Karpas-422 (cell line): ENCODE measurements around the gene SHMT1. TPM values are rescaled to one million over a fixed set of nuclear protein-coding genes. Genes with fewer than 3 reads are reported as not detected.

ENCODE experiments used
- DNase-seq: peaks from one replicate; pipeline ENCODE4 v3.0.0-alpha.2; 2015
- H2AFZ ChIP-seq: fragments of 200-600 bp; sonication (generic); 2 replicates; pipeline ENCODE4 v1.6.1; 2014; ENCODE audit warnings: antibody characterized with exemption, low read length, mixed read lengths
- H3K27ac ChIP-seq: fragments of 200-600 bp; sonication (generic); 2 replicates; pipeline ENCODE4 v1.5.1; 2014; ENCODE audit warnings: mild to moderate bottlenecking, low read length, moderate library complexity
- H3K27me3 ChIP-seq: fragments of 200-600 bp; sonication (generic); 2 replicates; pipeline ENCODE4 v1.6.1; 2014; ENCODE audit warnings: low read length, mixed read lengths
- H3K36me3 ChIP-seq: fragments of 200-600 bp; sonication (generic); 2 replicates; pipeline ENCODE4 v1.6.1; 2014; ENCODE audit warnings: low read length, mixed read lengths; ENCODE audit not compliant: insufficient read depth
- H3K4me1 ChIP-seq: fragments of 200-600 bp; sonication (generic); 2 replicates; pipeline ENCODE4 v1.6.1; 2014; ENCODE audit warnings: mild to moderate bottlenecking, low read length, mixed read lengths
- H3K4me2 ChIP-seq: fragments of 200-600 bp; sonication (generic); 2 replicates; pipeline ENCODE4 v1.6.1; 2014; ENCODE audit warnings: low read length, low read depth, mild to moderate bottlenecking; ENCODE audit not compliant: poor library complexity, severe bottlenecking
- H3K4me3 ChIP-seq: fragments of 200-600 bp; sonication (generic); 2 replicates; pipeline ENCODE4 v1.5.1; 2014; ENCODE audit warnings: mild to moderate bottlenecking, antibody characterized with exemption, low read length, mixed read lengths
- H3K79me2 ChIP-seq: fragments of 200-600 bp; sonication (generic); 2 replicates; pipeline ENCODE4 v1.6.1; 2014; ENCODE audit warnings: mild to moderate bottlenecking, low read length, mixed read lengths
- H3K9ac ChIP-seq: fragments of 200-600 bp; sonication (generic); 2 replicates; pipeline ENCODE4 v1.6.0; 2014; ENCODE audit warnings: low read length
- H3K9me2 ChIP-seq: fragments of 200-600 bp; sonication (generic), shearing (Covaris generic); replicated peaks from 2 replicates; pipeline ENCODE4 v1.6.0; 2014; ENCODE audit warnings: mild to moderate bottlenecking, low read length, moderate library complexity; ENCODE audit not compliant: insufficient read depth
- H3K9me3 ChIP-seq: fragments of 300-700, 200-600 bp; sonication (generic); 2 replicates; pipeline ENCODE4 v1.6.1; 2014; ENCODE audit warnings: low read length, mixed read lengths
- H4K20me1 ChIP-seq: fragments of 200-600 bp; sonication (generic); 2 replicates; pipeline ENCODE4 v1.6.1; 2014; ENCODE audit warnings: mild to moderate bottlenecking, antibody characterized with exemption, low read length, low read depth; ENCODE audit not compliant: insufficient read depth
- total RNA-seq: library from RNA; depleted of rRNA; stranded (reverse); fragments of >200 nt; shearing (Covaris generic); gene quantifications from 2 replicates; pipeline ENCODE4 v1.2.3, GENCODE V29; 2014; ENCODE audit warnings: low replicate concordance

SHMT1 gene
- total RNA-seq, 1 experiment from 2014 or later: 17.7 TPM

GRCh38 chr17:18321309-18321708, 42.0 kb downstream of the SHMT1 start:
- Histone ChIP-seq H3K4me2 (no peak overlapping the region), H3K9me3 (no peaks in the 10 kb centered on the region), H3K79me2 (peaks cover 43% of the 10 kb centered on the region), H2AFZ (no peak overlapping the region), H3K9ac (no peak overlapping the region), H3K27ac (no peak overlapping the region), H4K20me1 (peaks cover 14% of the 10 kb centered on the region; the same call in 1 of the 2 replicates), H3K27me3 (no peaks in the 10 kb centered on the region), H3K9me2 (no peaks in the 10 kb centered on the region), H3K4me1 (peaks cover 39% of the 10 kb centered on the region), H3K36me3 (no peaks in the 10 kb centered on the region; the same call in 1 of the 2 replicates), H3K4me3 (no peak overlapping the region)
- DNase-seq: no peak

- Histone ChIP-seq H3K9me3 (no peaks in the 10 kb centered on the region), H3K79me2 (peaks cover 53% of the 10 kb centered on the region), H2AFZ (no peak overlapping the region), H3K4me2 (no peak overlapping the region), H3K27ac (no peak overlapping the region), H3K27me3 (no peaks in the 10 kb centered on the region), H3K4me1 (peaks cover 40% of the 10 kb centered on the region), H3K4me3 (no peak overlapping the region), H3K36me3 (no peaks in the 10 kb centered on the region; the same call in 1 of the 2 replicates), H3K9ac (no peak overlapping the region), H3K9me2 (no peaks in the 10 kb centered on the region), H4K20me1 (peaks cover 11% of the 10 kb centered on the region; the same call in 1 of the 2 replicates)
- DNase-seq: no peak
These were observed 43.0 kb downstream of the SHMT1 start for GRCh38 chr17:18320301-18320700.

GRCh38 chr17:18319604-18320256, 43.6 kb downstream of the SHMT1 start:
- H3K36me3 ChIP-seq: no peaks in the 10 kb centered on the region; the same call in 1 of the 2 replicates
- H3K4me2 ChIP-seq: no peak overlapping the region
- peaks cover 35% of the 10 kb centered on the region for H3K4me1 ChIP-seq

GRCh38 chr17:18318771-18319450, 44.4 kb downstream of the SHMT1 start:
- peaks cover 63% of the 10 kb centered on the region for H3K79me2 ChIP-seq
- H3K4me1 ChIP-seq: peaks cover 35% of the 10 kb centered on the region
- peaks cover 11% of the 10 kb centered on the region; the same call in 1 of the 2 replicates for H4K20me1 ChIP-seq
- no peak for DNase-seq
- no peak overlapping the region for H3K9ac ChIP-seq
- peak overlapping the region; percentile 5; the same call in 1 of the 2 replicates for H3K4me3 ChIP-seq
- H2AFZ ChIP-seq: no peak overlapping the region
- no peaks in the 10 kb centered on the region for H3K9me2 ChIP-seq
- peak overlapping the region; percentile 16 for H3K4me2 ChIP-seq
- no peaks in the 10 kb centered on the region for H3K27me3 ChIP-seq
- no peak overlapping the region for H3K27ac ChIP-seq
- no peaks in the 10 kb centered on the region for H3K9me3 ChIP-seq
- H3K36me3 ChIP-seq: no peaks in the 10 kb centered on the region; the same call in 1 of the 2 replicates

More at GRCh38 chr17:18319604-18320256, 43.6 kb downstream of the SHMT1 start:
- DNase-seq: peak; percentile 57
- H3K79me2 ChIP-seq: peaks cover 55% of the 10 kb centered on the region
- H4K20me1 ChIP-seq: peaks cover 11% of the 10 kb centered on the region; the same call in 1 of the 2 replicates
- H3K9me3 ChIP-seq: no peaks in the 10 kb centered on the region
- no peak overlapping the region for H3K4me3 ChIP-seq
- H3K9ac ChIP-seq: no peak overlapping the region
- H3K27ac ChIP-seq: no peak overlapping the region
- H3K27me3 ChIP-seq: no peaks in the 10 kb centered on the region
- no peak overlapping the region for H2AFZ ChIP-seq
- H3K9me2 ChIP-seq: no peaks in the 10 kb centered on the region

GRCh38 chr17:18318117-18318516, 45.2 kb downstream of the SHMT1 start:
- Histone ChIP-seq H3K9ac (peak overlapping the region; percentile 14; the same call in 1 of the 2 replicates), H2AFZ (no peak overlapping the region), H3K4me1 (peaks cover 42% of the 10 kb centered on the region), H3K79me2 (peaks cover 71% of the 10 kb centered on the region), H3K9me3 (no peaks in the 10 kb centered on the region), H3K27me3 (no peaks in the 10 kb centered on the region), H3K36me3 (peaks cover 4% of the 10 kb centered on the region; the same call in 1 of the 2 replicates), H3K4me2 (peak overlapping the region; percentile 30), H3K4me3 (peak overlapping the region; percentile 27; the same call in 1 of the 2 replicates), H3K9me2 (no peaks in the 10 kb centered on the region), H3K27ac (no peak overlapping the region), H4K20me1 (peaks cover 11% of the 10 kb centered on the region; the same call in 1 of the 2 replicates)
- no peak for DNase-seq

- Histone ChIP-seq H3K9me2 (no peaks in the 10 kb centered on the region), H4K20me1 (peaks cover 20% of the 10 kb centered on the region), H3K4me2 (peak overlapping the region; percentile 85), H3K27ac (no peak overlapping the region; the same call in 1 of the 2 replicates), H3K4me1 (peaks cover 48% of the 10 kb centered on the region), H3K9me3 (no peaks in the 10 kb centered on the region), H3K27me3 (no peaks in the 10 kb centered on the region), H3K9ac (peak overlapping the region; percentile 85), H3K36me3 (peaks cover 19% of the 10 kb centered on the region), H3K79me2 (peaks cover 85% of the 10 kb centered on the region), H3K4me3 (peak overlapping the region; percentile 91), H2AFZ (no peak overlapping the region)
- no peak for DNase-seq
These were observed 47.4 kb downstream of the SHMT1 start for GRCh38 chr17:18315961-18316360.

GRCh38 chr17:18315562-18315922, 47.8 kb downstream of the SHMT1 start:
- peak; percentile 74 for DNase-seq
- peaks cover 20% of the 10 kb centered on the region for H4K20me1 ChIP-seq
- H3K79me2 ChIP-seq: peaks cover 88% of the 10 kb centered on the region
- peaks cover 21% of the 10 kb centered on the region for H3K36me3 ChIP-seq
- H3K27me3 ChIP-seq: no peaks in the 10 kb centered on the region
- H3K9me3 ChIP-seq: no peaks in the 10 kb centered on the region
- peak overlapping the region; percentile 85 for H3K4me2 ChIP-seq
- H2AFZ ChIP-seq: peak overlapping the region; percentile 59; the same call in 1 of the 2 replicates
- peaks cover 48% of the 10 kb centered on the region for H3K4me1 ChIP-seq
- H3K9me2 ChIP-seq: no peaks in the 10 kb centered on the region
- peak overlapping the region; percentile 63 for H3K27ac ChIP-seq
- H3K9ac ChIP-seq: peak overlapping the region; percentile 85
- peak overlapping the region; percentile 91 for H3K4me3 ChIP-seq
